Astrocyte of the cerebellum (primary cell): ENCODE results near the gene PREX1.

Source experiments
- DNase-seq: peaks from one replicate; pipeline ENCODE4 v3.0.0-alpha.2; 2011; ENCODE audit warnings: low read depth
- H3K4me3 ChIP-seq: 2 replicates; pipeline ENCODE4 v1.5.1; 2011; ENCODE audit warnings: mild to moderate bottlenecking, low read depth, low read length, moderate library complexity
- CTCF ChIP-seq: IDR thresholded peaks from 2 replicates; pipeline ENCODE4 v1.5.1; 2012; ENCODE audit warnings: low read length, low read depth, moderate library complexity, mild to moderate bottlenecking; ENCODE audit errors: missing control alignments
- in situ Hi-C: cut with HindIII; loops from 2 replicates; pipeline ENCODE4 v1.10.0; 2017; ENCODE audit warnings: low sequenced_read_pairs

The PREX1 gene

GRCh38 chr20:48625136-48625900 lies 202.5 kb downstream of the PREX1 start:
- no peak for TF ChIP-seq CTCF
- no peak for DNase-seq
- in situ Hi-C loops = no loop called here
- no peak overlapping the region for H3K4me3 ChIP-seq

DNA sequence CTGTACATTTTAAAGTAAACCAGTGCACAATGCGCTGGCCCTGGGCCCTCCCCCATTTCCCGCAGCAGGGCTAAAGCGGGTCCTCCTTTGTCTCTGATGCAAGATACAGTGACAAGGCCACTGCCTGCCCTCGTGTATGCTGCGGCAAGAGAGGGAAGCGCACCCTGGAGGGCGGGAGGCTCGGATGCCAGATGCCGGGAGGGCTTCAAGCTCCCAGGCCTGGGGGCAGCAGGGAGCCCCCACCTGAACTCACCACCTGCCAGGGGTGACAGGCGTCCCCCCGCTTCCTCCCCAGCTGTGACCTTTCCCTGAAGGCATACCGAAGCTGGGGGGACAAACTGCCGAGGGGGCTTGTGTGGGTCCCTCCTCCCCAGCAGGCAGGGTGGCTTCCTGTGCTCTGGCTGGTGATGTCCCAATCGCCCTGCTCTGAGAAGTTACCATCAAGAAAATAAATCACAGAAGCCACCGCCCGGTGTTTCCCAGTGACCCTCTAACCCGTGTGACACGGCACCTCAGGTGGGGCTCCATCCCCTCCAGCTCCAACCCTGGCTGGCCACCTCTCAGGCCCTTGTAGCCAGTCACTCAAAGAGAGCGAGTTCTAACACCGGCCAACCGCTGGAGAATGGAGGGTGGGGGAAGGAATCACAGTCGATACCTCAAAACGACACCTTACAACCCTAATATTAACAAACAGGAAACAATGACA lies 203.3 kb downstream of the PREX1 start:
- in situ Hi-C loops = loop anchor here (5.0 kb wide), 2 partner anchors 327 to 947 kb away; no protein-coding TSS in a partner anchor
- no peak overlapping the region for H3K4me3 ChIP-seq
- TF ChIP-seq CTCF = no peak
- DNase-seq = no peak

- TF ChIP-seq CTCF = no peak
- DNase-seq = no peak
- no peak overlapping the region for H3K4me3 ChIP-seq
- in situ Hi-C loops = loop anchor here (5.0 kb wide), 2 partner anchors 327 to 947 kb away; no protein-coding TSS in a partner anchor
Measured at GRCh38 chr20:48623906-48624265, 203.9 kb downstream of the PREX1 start.

DNA sequence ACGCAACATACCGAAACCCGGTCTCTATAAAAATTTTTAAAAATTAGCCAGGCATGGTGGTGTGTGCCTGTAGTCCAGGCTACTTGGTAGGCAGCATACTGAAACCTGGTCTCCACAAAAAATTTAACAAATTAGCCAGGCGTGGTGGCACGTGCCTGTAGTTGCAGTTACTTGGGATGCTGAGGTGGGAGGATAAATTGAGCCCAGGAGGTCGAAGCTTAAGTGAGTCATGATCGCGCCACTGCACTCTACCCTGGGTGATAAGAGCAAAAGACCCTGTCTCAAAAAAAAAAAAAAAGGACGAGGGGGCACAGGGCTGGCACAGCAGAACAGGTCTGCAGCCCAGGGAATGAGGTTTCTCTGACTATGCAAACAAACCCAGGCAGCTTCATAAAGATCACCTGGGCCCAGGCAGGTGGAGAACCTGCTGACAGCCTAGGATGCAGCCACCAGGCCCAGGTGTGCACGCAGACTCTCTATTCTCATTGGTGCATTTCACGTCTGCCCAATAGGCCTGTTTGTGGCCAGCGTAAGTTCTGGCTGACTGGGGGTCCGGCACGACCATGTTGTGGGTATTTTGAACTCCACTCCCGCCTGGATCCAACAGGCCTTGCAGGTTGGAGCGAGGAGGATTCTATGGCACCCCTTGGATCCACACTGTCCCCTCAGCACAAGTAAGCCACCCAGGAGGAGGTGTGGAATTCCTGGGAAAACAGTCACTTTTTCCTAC lies 204.5 kb downstream of the PREX1 start:
- no peak overlapping the region for H3K4me3 ChIP-seq
- no peak for DNase-seq
- in situ Hi-C loops = loop anchor here (5.0 kb wide), 2 partner anchors 326 to 946 kb away; no protein-coding TSS in a partner anchor
- no peak for TF ChIP-seq CTCF

- TF ChIP-seq CTCF = no peak
- no peak for DNase-seq
- H3K4me3 ChIP-seq = no peak overlapping the region
- in situ Hi-C loops = loop anchor here (5.0 kb wide), 2 partner anchors 325 to 945 kb away; no protein-coding TSS in a partner anchor
Measured at GRCh38 chr20:48622421-48622820, 205.4 kb downstream of the PREX1 start.

DNA sequence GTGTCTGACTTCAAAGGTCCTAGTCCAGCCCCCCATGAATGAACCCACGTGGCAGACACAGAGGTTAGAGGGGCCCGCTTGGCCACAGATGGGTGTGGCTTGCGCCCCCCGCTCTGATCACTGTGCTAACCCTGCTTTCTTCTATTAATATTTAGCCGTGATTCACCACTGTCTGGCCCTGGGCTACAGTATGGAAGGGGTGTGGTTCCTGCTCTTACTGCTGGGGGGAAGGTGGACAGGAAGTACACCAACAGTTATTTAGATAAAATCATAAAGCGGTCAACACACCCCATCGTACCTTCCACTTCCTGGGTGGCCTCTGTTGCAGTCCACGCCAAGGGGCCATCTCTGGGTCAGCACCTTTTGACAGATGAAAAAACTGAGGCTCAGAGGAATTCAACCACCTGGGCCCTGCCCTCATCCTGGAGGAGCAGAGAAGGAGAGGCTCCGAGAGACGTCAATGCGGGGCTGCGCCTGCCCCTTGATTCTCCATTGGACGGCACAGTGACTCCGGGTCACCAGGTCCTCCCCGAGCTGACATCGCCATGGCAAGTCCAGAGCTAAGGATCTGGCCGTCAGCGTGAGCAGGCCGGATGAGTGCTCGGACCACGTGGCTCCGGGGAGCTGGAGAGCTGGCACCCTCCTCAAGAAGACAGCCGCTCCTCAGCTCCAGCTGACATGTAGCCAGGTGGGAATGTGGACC lies 206.3 kb downstream of the PREX1 start:
- no peak for TF ChIP-seq CTCF
- no peak overlapping the region for H3K4me3 ChIP-seq
- in situ Hi-C loops = loop anchor here (5.0 kb wide), 2 partner anchors 324 to 944 kb away; no protein-coding TSS in a partner anchor
- DNase-seq = no peak
